GM21526 (cell line): ENCODE results near the gene KRTAP5-10.
"Not testable (repeated sequence)": the region's sequence is repeated elsewhere in the genome, so short reads cannot be mapped to it uniquely, and the experiment has no call there.

Source experiments
- ATAC-seq: cut with Tn5 transposase; IDR thresholded peaks from one replicate; pipeline ENCODE4 v1.9.1; 2021; ENCODE audit warnings: moderate library complexity; ENCODE audit not compliant: unreplicated experiment, low FRiP score

KRTAP5-10 gene

DNA sequence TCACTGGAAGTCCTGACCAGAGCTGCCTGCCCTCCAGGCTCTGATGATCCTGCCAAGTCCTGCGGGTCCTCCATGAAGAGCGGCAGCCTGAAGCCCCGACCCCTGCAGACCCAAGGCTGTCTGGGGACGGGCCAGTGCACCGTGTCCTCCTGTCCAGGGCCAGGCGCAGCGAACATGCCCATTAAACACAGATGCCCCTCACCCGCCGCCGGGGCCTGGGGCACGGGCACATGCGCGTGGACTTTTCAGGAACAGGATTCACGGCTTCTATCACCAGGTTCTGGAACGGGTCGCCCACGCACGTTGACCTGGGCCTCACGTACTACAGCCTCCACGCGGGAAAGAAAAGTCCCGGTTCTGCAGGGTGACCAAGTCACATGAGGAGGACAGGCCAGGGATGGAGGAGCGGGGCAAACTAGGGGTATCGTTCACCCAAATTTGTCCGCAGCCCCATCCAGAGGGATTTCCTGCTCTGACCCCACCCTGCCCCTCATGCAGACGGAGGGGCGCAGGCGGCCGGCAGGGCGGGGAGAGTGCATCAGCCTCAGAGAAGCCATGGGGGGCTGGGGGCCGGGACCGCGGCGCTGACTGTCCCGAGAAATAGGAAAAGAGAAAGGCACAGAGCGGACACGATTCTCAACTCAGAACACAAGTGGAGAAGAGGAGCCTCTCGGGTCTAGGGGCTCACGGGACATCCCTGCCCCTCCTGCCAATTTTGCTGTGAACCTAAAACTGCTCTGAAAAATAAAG, 5.9 kb downstream of the KRTAP5-10 start:
- not testable (repeated sequence) for ATAC-seq

- ATAC-seq = no peak
Observed at GRCh38 chr11:71572811-71573210, 7.4 kb downstream of the KRTAP5-10 start.

DNA sequence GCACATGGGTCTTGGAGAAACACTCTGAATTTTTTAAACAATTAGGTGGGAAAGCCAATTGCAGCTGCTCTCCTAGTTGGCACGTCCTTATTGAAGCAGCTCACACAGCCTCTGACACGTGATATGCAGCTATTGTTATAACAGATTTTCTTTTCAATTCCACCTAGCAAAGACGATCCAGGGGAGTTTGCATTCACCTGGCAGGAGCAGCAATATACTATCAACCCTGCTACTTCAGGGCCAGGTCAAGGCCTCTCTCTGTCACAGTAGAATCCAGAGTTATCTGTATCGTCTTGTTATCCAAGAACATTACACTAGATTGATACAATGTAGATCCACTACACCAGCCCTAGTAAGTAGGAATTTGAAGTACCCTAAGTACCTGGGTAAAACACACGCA, 9.1 kb downstream of the KRTAP5-10 start:
- ATAC-seq = no peak

DNA sequence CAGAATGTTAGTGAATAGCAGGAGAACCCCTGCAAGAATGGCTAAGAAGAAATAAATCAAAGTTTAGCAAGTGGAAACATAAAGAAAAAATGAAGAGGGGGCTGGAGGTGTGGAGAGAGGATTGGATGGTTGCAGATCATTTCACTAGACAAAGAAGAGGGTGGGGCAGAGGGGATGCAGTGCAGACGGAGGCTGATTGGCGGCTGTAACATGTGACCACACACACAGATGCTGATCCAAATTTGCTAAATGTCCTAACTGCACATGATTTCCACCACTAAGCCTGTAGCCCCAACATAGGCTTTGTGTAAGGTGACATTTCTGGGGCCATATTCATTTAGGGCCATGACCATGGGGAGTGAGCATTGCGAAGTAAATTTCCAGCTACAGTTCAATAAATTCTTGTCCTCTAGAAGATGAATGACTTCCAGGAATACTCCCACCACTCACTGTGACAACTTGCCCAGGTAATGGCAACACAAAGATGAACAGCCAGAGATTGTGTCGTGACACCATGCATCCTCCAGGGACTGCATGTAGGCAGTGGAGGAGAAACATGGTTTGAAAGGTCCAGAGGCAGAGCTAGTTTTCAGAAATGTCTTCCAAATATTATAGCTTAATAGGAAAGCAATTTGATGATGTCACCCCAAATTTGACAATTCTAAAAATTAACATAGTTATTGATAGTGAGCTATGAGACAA, 10.5 kb downstream of the KRTAP5-10 start:
- ATAC-seq = no peak

- not testable (repeated sequence) for ATAC-seq
Observed at GRCh38 chr11:71576688-71577465, 11.5 kb downstream of the KRTAP5-10 start.

- no peak for ATAC-seq
Observed at GRCh38 chr11:71577469-71578004, 12.2 kb downstream of the KRTAP5-10 start.

- not testable (repeated sequence) for ATAC-seq
Observed at GRCh38 chr11:71579513-71579912, 14.2 kb downstream of the KRTAP5-10 start.

DNA sequence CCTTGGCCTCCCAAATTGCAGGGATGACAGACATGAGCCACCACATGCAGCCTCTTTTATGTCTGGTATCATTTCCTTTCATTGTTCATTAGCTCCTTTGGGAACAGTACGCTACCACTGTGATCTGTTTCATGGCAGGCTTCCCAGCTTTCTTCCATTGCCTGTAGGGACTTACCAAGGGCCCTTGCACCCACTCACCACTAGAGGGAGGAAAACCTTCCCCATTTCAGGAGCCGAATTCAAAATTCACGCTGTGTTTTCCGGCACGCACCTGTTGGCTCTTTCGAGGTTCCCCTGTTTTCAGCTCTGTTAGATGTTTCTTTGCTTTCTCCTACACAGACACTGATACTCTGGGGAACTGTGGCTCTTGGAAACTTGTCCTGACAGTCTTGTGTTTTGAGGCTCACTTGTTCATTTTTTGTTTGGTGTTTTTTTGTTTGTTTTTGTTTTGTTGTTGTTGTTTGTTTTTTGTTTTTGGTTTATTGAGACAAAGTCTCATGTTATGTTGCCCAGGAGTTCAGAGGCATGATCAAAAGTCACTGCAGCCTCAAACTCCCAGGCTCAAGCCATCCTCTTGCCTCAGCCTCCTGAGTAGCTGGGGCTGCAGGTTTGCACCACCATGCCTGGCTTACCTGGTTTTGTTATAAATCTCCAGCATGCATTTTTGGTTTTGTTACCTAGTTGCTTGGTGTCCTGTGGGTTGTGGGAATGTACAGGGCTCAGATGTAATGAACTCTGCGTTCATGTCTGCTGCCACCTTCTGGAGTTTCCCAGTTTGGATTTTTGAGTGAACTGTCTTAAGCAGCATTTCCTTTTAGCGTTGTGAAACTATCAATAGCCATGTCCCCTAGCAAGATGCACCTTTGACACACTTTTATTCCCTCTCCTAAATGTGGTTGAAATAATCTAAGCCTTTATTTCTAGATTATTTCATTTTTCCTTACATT, 15.0 kb downstream of the KRTAP5-10 start:
- ATAC-seq = no peak

- no peak for ATAC-seq
Observed at GRCh38 chr11:71581826-71582225, 16.5 kb downstream of the KRTAP5-10 start.

DNA sequence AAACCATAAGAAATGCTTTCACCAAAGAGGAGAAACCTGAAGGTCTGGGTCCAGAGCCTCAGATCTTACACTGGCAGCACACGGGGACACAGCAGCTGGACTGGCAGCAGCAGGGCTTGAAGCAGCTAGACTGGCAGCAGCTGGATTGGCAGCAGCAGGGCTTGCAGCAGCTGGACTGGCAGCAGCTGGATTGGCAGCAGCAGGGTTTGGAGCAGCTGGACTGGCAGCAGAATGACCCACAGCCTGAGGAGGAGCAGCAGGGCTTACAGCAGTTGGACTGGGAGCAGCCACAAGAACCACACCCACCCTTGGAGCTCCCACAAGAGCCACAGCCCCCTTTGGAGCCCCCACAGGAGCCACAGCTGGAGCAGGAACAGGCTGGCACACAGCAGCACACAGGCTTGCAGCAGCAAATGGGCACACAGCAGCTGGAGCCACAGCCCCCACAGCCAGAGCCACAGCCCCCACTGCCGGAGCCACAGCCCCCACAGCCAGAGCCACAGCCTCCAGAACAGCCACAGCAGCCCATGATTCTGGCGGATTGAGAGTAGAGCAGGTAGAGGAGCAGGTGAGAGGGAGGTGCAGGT, 17.0 kb downstream of the KRTAP5-10 start, which contains the start of gene KRTAP5-11:
Gene KRTAP5-11, minus strand, starts transcription at position 567 of the 587 bp plus-strand sequence. Its CDS starts 38 bp downstream, at position 529.
- no peak for ATAC-seq

- not testable (repeated sequence) for ATAC-seq
Observed at GRCh38 chr11:71582969-71583368, 17.6 kb downstream of the KRTAP5-10 start.

DNA sequence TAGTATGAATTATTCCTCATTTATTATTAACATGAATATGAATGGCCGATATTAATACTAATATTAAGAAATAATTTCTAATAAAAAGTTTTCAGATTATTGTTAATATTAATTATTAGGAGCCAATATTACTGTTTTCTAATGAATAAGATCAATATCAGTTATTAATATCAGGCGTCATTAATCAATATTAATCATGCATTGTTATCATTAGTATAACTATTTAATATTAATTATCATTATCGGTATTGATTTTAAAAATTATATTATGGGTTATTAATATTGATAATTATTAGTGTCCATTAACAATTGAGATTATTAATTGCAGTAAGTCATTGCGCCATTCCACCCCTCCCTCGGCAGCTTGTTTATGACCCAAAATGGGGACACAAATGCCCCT, 20.3 kb downstream of the KRTAP5-10 start:
- ATAC-seq = not testable (repeated sequence)

DNA sequence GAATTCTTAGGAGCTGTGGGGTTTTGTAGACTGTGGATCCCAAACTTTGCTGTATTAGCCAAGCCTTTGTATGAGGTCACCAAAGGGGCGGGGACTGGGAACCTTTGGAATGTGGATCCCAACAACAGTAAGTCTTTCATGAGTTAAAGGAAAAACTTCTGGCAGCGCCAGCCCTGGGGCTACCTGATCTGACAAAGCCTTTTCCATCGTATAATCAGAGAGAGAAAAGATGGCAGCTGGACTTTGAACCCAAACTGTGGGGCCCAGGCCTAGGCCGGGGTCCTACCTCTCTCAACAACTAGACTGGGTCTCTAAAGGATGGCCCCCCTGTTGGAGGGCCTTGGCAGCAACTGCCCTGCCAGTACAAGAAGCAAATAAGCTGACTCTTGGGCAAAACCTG, 23.0 kb downstream of the KRTAP5-10 start:
- ATAC-seq = not testable (repeated sequence)

DNA sequence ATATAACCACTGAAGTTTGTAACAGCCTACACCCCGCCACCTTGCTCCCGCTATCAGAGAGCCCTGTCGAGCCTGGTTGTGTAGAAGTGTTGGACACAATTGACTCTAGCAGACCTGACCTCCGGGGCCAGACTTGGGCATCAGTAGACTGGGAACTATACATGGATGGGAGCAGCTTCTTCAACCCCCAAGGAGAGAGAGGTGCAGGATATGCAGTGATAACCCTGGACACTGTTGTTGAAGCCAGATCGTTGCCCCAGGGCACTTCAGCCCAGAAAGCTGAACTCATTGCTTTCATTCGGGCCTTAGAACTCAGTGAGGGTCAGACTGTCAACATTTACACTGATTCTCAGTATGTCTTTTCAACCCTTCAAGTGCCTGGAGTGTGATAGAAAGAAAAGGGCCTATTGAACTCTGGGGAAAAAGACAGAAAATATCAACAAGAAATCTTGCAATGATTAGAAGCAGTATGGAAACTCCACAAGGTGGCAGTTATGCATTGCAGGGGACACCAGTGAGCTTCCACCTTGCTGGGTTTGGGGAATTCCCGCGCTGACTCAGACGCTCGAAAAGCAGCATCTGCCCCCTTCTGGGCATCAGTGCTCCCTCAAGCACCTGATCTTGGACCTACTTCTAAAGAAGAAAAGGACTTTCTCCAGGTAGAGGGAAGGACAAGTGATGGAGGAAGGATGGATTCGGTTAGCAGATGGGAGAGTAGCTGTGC, 23.6 kb downstream of the KRTAP5-10 start:
- not testable (repeated sequence) for ATAC-seq

DNA sequence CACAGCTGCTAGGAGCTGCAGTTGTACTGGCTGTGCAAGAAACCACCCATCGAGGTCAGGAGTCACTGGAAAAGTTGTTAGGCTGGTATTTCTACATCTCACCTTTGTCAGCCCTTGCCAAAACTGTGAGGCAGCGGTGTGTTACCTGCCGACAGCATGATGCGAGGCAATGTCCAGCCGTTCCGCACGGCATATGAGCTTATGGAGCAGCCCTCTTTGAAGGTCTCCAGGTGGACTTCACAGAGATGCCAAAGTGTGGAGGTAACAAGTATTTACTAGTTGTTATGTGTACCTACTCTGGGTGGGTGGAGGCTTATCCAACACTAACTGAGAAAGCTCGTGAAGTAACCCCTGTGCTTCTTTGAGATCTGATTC, 24.2 kb downstream of the KRTAP5-10 start:
- ATAC-seq = not testable (repeated sequence)

DNA sequence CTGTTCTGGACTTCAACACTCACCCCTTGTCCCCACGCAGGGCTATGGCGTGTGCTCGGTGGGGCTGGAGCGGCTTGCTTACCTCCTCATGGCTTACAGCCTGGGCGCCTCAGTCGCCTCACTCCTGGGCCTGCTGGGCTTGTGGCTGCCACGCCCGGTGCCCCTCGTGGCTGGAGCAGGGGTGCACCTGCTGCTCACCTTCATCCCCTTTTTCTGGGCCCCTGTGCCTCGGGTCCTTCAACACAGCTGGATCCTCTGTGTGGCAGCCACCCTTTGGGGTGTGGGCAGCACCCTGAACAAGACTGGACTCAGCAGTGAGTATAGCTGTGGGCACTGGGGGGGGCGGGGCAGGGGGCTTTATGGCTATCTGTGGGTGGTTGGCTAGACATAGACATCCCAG, 37.9 kb downstream of the KRTAP5-10 start:
- ATAC-seq = not testable (repeated sequence)

- not testable (repeated sequence) for ATAC-seq
Observed at GRCh38 chr11:71604798-71605488, 39.6 kb downstream of the KRTAP5-10 start.
